Activated CD4-positive, alpha-beta T cell treated with anti-CD3 and anti-CD28 coated beads, Interleukin-2, amount 50 U/mL, for 48 hours (primary cell): ENCODE measurements around the gene ARHGAP45.
"Not testable (repeated sequence)": the region's sequence is repeated elsewhere in the genome, so short reads cannot be mapped to it uniquely, and the experiment has no call there.

Experiments
- DNase-seq, 2 experiments: peaks; one replicate each; pipeline ENCODE4 v3.0.0-alpha.2; 2020

ARHGAP45 gene

GRCh38 chr19:1121395-1121794 lies 54.4 kb downstream of the ARHGAP45 start:
- no peak for DNase-seq

GRCh38 chr19:1122021-1122971 lies 55.3 kb downstream of the ARHGAP45 start:
- DNase-seq, result no peak

- DNase-seq, result peak; percentile 84 to 85
Observed at GRCh38 chr19:1122972-1123363, 56.0 kb downstream of the ARHGAP45 start.

DNA sequence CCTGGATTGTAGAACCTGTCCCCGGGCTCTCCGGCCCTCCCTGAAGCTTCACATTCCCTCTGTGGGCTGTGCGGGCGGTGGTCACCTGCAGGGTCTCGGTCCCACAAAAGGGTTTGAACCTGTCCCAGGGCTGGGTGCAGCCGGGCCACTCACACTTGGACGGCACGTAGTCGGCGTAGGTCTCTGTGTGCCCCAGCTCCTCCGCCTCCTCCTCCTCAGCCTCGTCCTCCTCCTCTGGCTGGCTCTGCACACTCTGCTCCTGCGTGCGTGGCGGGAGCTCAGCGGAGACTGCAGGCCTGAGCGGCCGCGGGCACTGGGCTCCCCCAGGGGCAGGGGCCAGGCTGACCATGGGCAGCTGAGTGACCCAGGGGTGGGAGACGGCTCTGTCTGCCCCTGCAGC lies 56.4 kb downstream of the ARHGAP45 start:
- DNase-seq, result no peak

DNA sequence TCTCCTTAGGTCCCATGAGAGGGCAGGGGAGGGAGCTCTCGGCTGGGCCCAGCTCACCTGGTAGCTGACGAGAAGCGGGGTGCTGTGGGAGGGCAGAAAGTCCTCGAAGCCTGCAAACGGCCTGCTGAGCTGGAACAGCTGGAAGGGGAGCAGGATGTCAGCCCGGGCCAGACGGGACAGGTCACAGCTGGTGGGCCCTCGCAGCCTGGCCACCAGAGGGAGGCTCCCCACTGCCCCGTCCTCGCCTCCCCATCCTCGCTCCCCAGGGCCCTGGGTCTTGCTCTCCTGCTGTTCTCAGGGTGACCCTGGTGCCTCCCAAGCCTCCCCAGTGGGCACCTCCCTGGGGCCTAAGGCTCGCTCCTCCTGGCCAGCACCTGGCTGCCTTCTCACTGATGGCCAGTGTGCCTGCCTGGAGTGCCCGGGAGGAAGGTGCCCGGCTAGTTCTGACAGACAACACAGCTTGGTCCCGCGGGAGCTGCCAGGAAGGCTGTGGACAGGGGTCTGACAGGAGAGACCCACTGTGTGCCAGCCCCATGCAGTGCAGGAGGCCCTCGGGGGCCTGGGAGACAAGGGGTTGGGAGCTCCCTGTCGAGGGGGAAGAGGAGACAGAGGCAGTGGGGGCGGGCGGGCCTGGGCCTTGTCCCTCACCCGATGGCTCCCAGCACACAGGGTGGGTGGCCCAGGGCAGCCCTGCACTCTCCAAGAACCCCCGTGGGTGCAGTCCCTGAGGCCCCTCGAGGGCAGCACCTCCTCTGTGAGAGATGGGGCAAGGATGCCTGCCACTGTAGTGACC lies 57.1 kb downstream of the ARHGAP45 start:
- DNase-seq, result no peak

DNA sequence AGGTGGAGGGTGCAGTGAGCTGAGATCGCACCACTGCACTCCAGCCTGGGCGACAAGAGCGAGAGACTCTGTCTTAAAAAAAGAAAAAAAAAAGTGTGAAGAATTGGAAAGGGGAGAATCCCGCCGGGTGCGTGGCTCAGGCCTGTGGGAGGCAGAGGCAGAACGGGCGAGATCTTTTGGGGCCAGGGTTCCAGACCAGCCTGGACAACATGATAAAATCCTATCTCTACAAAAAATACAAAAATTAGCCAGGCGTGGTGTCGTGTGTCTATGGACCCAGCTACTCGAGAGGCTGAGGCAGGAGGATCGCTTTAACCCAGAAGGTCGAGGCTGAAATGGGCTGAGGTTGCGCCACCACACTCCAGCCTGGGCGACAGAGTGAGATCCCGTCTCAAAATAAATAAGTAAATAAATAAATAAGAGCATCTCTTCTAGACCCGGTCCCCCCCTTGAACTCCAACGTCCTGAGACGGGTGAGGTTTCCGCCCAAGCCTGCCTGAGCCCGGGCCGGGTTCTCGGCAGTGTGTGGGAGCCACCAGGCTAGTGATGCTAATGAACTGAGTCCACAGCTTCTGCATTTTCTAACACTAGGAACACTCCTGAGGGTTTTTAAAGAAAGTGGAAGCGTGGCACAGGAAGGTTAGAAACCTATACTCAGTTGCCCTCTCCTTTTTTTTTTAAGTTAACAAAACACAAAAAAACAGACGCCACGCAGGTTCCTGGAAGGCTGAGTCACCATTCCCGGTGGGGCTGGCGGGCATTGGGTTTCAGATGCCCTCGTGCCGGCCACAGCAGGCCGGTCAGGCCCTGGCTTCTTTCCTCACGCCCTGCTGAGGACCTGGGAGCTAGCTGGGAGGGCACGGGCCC lies 58.9 kb downstream of the ARHGAP45 start:
- no peak for DNase-seq

DNA sequence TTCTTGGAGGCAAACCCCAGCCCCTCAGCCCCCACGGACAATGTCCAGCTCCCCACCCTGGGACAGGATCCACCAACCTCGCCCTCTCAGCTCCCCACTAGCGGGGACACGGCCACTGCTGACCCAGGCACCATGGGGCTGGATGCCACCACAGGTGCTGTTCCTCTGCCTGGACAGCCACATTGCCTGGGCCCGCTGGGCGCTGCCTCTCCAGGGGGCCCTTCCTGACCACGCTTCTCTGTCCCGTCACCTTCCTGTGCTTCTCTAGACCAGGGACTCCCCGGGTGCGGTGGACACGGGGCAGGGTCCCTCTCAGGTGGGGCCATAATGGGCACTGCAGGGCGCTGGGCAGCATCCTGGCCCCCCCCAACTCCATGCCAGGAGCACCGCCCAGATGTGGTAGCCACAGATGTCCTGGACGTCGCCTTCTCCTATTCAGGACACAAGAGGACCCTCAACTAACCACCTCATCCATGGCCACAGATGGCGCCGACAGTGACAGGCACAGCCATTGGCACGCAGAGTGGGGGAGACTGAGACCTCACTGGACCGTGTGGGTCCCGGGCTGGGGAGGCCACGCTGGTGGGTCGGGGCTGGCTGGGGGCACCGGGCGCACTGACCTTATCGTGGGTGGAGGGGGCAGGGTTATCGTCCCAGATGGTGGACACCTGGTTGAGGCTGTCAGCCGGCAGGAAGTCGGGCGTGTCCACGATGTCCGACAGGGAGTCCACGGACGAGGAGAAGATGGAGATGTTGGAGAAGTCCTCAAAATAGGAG lies 60.2 kb downstream of the ARHGAP45 start:
- no peak for DNase-seq

- no peak for DNase-seq
Observed at GRCh38 chr19:1128106-1128505, 61.1 kb downstream of the ARHGAP45 start.

GRCh38 chr19:1129084-1129483 lies 62.1 kb downstream of the ARHGAP45 start:
- not testable (repeated sequence) for DNase-seq

- DNase-seq, result no peak
Observed at GRCh38 chr19:1129535-1129934, 62.6 kb downstream of the ARHGAP45 start.

DNA sequence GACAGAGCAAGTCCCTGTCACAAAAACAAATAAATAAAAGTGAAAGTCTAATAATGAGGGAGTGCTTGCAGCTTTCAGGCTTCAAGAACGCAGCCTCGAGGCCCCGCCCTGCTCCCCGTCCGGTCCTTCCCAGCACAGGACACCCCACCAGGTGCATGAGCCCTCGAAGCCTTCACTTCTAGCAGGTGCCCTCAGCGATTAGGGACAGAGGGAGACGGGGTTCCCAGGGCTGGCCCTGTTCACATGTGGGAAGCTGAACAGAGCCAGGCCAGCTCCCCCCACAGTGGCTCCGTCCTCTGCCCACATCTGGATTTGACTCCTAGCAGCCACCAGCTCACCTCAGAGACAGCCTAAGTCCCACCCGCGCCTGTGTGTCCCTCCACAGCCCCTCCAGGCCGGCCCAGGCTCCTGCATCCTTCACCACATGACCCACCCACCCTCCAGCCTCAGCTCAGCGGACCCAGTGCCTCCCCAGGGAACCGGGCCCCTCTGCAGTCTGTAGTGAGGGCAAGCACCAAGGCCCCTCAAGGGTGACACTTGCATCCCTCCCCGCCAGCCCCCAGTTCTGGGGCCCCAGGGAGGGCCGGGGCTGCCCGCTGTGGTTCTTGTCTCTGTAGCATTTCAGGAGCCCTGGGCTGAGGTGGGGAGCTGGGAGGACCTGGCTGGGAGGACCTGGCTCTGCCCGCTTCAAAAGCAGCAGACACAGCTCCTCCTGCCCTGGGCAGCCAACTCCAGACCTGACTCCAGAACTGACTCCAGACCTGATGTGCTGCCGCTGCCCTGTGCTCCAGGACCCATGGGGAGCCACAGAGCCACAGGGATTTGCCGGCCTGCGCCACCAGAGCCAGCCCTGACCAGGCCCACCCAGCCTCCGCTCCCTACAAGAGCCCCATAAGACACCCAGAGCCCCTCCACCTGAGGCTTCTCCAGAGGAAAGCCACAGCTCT lies 64.1 kb downstream of the ARHGAP45 start:
- peak; percentile 61 to 68 for DNase-seq

DNA sequence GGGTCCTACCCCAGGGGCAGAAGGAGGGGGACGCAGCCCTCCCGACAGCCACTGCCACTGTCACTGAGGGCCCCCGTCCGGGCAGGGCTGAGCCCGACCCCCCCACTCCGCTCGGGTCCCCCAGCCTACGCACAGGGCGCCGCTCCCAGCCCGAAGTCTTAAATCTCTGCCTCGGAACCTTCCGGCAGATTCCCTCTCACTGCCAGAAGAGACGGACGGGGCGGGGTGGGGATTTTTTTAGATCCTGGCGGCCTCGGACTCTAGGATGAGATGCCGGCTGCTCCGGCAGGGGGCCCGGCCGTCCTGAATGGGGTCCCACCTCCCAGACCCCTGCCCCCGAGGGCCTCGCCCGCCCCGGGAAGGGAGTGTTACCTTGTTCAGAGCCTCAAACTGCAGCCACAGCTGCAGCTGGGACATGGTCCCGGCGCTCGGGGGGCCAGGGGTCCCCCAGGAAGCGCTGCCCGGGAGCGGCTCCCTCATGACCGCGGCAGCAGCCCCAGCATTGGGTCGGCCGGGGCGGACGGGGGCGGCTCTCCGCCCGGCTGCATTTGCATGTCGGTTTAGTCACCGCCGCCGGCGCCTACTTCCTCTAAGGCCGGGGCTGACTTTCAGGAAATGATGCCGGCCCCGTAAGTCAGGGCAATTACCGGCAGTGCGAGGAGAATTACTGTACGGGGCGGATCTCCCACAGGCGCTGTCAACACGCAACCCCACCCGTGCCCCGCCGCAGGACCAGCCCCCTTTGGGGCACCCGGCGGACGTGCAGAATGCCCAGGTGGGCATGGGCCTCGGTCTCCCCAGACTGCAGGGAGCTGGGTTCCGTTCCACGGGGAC lies 65.0 kb downstream of the ARHGAP45 start:
- DNase-seq, result peak; percentile 91 to 92

DNA sequence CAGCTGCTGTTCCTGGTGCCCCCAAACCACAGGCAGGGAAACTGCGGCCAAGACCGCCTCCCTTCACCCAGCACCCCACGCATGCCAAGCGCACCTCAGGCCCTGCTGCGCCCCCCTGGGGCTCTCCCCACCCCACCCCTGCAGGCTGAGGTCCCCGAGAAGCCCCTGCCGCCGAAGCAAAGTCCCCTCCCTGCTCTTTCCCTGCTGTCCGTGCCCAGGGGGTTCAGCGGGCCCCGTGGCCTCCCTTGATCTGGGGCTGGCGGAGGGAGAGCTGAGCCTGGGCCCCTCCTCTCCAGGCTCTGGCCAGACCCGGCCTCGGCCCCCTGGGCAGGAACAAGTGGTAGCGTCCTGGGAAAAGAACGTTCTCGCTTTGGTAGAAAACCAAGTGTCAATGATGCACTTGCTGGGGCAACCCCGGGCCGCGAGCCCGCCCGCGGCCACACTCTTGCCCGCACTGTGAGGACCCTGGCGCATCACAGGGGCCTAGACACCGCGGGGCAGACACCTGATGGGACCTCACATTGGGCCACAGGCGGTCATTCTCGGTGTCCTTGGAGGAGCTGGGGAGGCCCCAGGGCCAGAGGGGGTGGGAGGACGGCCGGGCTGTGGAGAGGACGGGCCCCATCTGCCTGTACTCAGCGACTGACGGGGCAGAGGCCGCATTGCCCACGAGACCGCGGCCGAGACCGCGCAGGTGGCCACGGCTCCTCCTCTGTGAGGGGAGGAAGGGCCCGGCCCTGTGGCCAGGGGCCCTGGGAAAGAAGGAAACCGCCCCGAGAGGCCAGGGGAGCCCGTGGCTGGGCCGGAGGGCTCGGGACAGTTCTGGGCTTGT lies 65.8 kb downstream of the ARHGAP45 start:
- peak in 1 of 2 experiments; percentile 61 for DNase-seq

- peak; percentile 84 to 88 for DNase-seq
Observed at GRCh38 chr19:1133471-1133929, 66.5 kb downstream of the ARHGAP45 start.

- no peak for DNase-seq
Observed at GRCh38 chr19:1134431-1134830, 67.5 kb downstream of the ARHGAP45 start.

- DNase-seq, result no peak
Observed at GRCh38 chr19:1135454-1135853, 68.5 kb downstream of the ARHGAP45 start.

DNA sequence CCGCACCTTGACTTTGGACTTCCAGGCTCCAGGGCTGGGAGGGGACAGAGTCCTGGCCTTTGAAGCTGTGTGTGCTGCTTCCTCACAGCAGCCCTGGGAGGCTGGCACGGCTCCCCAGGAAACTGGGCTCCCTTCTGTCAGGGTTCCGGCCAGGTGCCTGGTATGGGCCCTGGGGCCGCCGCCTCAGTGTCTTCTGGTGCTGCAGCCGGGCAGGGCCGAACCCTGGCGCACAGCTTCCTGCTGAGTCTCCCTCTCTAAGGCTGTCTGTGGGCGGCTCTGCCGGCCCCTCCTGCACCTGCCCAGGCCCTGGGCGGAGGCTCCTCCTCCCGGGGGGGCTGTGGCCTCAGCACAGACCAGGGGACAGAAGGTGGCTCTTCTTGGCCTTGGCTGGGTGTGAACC lies 69.2 kb downstream of the ARHGAP45 start:
- DNase-seq, result no peak
